GM21619 (cell line): ENCODE results near the gene THBS2.
"Not testable (repeated sequence)": the region's sequence is repeated elsewhere in the genome, so short reads cannot be mapped to it uniquely, and the experiment has no call there.

Experiments
- ATAC-seq: cut with Tn5 transposase; IDR thresholded peaks from one replicate; pipeline ENCODE4 v1.9.1; 2021; ENCODE audit not compliant: unreplicated experiment

THBS2 gene

DNA sequence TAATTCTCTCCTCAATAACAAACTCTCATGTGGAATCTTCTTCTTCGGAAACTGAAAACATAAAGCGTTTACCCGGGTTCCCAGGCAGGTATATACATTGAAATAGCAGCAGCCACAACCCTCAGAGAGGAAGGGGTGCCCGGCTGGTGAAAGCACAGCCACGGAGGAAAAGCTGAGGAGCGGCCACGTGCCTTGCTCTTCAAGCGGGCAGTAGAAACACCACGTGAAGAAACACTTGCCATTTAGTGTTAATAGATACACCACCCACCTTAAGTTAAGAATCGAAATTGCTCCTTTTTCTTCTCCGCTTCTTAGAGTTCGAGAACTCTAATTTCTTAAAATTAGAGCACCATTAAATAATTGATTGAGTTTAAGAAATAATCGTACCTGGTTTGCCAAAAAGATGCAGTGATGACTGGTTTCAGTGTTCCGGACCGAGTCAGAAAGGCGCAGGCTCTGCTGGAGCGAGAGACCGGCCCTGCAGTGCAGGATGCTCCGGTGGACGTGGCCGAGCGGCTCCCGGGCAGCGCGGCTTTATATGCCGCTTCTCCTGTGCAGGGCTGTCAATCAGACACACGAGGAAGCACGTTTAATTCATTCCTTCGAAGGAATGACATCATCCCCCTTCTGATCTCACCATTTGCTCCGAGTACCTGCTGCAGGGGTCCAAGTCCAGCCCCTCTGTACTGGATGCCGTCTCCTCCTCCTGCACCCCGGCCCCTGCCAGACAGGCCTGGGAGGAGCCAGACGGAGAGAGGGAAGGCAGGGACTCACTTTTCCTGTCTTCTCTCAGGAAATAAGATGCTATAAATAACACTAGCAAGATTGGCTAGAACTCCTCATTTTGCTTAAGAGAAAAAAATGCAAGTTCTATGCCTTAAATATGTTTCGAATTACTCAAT lies at the start of gene THBS2:
Gene THBS2 (minus strand): TSS at position 510 of the 902 bp plus-strand sequence. CDS start 3,062 bp downstream, outside the sequence.
- no peak for ATAC-seq

DNA sequence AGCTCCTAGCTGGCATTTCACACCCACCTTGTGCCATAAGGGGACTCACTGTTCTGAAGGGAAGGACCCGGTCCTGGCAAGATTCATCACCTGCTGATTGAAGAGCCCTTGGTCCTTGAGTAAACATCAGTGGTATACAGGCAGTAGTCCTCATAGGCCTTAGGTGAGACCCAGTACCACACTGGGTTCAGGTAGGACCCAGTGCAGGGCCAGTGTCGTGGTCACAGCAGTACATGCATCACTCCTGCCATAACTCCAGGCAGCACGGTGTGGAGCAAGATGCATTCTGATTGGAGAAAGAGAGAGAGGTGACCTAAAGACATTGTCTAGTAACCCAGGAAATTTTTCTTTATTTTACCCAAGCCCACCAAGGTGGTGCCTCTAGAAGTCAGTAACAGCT lies 49.1 kb upstream of the THBS2 start:
- no peak for ATAC-seq

DNA sequence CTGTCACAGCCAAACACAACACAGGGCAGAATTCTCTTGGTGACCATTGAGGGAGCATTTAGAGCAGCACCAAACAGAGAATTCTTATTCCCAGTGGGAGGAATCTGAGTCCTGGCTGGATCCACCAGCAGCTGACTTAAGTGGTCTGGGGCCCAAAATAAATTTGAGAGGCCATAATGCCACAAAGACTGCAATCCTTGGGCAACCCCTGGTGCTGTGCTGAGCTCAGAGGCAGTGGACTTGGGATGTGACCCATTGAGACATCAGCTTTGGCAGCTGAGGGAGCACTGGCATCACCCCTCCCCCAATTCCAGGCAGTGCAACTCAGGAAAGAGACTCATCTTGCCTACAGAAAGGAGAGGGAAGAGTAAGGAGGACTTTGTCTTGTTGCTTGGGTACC lies 48.6 kb upstream of the THBS2 start:
- no peak for ATAC-seq

DNA sequence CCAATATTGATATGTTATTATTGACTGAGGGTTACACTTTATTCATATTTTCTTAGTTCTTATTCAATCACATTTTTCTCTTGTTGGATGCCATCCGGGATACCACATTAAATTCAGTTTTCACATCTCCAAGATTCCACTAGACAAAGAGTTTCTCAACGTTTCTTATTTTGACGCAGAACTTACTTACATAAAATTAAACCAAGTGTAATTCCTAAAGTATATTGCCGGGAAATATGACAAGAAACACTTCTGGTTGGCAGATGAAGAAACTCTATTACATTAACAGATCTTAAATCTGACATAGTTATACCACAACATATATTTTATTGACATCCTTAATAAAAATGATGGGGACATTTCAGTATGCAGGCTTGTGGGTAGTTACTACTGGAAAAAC lies 47.3 kb upstream of the THBS2 start:
- no peak for ATAC-seq

DNA sequence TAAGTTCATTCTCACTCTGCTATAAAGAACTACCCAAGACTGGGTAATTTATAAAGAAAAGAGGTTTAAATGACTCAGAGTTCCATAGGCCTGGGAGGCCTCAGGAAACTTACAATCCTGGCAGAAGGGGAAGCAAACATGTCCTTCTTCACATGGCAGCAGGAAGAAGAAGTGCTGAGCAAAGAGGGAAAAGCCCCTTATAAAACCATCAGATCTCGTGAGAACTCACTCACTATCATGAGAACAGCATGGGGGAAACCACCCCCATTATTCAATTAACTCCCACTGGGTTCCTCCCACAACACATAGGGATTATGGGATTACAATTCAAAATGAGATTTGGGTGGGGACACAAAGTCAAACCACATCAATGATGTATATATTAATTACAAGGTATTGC lies 45.0 kb upstream of the THBS2 start:
- ATAC-seq = not testable (repeated sequence)

DNA sequence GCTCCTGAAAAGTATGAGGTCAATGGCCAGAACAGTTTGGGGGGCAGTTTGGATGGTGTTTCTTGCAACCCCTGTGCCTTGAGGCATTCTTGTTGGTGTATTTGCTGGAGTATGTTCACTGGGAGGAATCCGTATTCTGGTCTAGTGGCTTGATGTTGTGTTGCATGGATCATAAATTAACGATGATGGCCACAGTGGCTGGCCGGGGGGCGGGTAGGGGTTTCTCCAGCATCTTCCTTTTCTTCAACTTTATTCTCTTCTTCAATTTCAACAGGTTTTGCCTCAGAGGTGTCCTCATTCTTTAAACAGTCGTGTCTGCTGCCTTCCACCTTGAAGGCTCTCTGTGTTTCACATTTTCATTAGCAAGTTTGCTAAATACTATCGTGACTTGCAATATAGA lies 43.0 kb upstream of the THBS2 start:
- no peak for ATAC-seq

DNA sequence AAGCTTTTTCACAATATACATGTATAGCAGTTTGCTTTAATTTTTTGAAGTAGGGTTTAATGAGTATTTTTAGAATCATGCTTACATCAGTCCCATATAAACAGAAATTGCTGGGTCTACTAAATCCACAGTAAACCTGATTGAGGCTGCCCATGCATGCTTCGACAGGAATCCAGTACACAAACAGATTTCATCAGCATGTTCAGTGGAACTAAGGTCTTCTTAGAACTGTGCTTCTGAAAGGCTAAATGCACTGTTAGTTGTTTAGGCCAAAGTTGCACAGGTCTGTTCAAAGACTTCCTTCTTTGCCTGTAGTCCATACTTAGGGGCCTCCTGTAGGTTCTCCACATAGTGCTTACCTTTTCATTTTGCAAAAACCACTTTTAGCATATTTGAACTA lies 42.5 kb upstream of the THBS2 start:
- ATAC-seq = no peak

DNA sequence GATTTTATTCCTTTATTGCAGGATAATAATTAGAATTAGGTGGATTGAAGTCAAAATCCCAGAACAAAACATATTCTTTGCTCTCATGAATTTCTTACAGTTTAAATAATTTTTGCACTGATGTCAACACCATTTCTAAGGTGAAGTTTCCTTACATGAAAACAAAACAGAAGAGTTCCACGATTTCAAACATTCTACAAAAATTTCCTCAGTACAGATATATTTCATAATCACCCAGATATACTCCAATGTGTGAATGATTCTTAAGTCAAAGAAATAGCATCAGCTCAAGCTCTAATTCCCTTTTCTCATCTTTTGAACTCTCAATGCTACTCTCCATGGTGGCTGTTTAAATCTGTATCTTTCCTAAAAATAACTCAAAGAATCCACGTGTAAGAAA lies 39.5 kb upstream of the THBS2 start:
- no peak for ATAC-seq

DNA sequence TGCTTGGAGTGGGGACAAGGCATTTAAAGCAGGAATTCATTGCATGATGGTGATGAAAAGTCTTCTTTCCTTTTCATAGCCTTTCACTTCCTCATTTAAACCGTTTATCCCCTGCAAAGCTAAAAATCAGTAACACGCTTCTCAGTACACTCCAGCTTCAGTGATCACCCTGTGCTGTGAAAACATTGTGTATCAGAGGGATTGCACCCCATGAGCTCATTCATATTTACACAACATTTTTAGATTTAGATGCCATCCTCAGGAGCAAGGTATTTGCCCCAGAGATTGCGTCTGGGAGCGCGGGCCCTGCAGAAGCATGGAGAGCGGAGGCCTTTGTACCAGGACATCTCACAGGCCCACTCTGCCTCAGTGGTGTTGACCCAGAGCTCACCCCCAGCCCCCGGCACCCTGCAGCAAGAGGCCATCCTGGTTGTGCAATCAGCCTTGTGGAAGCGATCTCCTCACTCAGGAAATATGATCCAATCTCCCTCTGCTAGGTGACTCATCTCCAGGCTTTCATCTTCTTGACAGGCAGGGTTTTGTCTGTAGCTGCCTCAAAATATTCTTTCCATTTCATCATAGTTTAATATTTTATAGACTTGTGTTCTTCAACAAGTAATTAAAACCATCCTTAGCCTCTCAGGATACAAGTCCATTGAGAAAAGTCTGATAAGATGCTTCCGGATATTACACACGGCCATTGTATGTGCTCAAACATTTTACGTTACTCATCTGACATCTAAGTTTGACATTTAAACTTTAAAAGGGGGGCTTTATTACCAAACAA lies 38.9 kb upstream of the THBS2 start:
- no peak for ATAC-seq

DNA sequence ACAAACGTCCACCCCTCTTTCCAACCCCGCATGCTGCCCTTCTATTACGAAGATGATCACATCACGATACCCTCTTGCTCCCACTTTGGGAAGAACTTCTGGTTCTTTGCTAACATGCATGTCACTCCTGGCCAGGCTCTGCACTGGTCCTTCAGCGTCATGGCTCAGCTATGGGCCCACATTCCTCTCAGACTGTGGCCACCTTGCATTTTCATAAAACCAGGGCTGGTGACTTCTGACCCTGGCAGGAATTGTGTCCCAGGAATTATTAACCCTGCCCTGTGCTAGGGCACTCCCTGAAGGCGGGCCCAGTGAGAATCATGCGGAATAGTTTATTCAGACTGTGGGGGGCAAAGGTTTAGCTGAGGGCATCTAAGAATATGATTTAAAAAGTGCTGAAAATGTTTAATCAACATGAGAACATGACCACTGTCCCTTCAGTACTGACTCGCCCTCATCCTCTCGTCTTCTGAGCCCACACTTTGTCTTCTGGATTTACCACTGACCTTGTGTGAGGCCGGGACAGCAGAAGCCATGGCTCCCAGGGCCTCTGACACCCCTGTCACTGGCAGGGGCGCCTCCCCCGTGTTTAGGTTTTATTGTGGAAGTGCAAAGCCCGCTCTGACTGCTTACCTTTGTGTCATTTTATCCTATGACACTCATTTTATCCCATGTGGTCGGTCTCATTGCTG lies 38.1 kb upstream of the THBS2 start:
- ATAC-seq = no peak

DNA sequence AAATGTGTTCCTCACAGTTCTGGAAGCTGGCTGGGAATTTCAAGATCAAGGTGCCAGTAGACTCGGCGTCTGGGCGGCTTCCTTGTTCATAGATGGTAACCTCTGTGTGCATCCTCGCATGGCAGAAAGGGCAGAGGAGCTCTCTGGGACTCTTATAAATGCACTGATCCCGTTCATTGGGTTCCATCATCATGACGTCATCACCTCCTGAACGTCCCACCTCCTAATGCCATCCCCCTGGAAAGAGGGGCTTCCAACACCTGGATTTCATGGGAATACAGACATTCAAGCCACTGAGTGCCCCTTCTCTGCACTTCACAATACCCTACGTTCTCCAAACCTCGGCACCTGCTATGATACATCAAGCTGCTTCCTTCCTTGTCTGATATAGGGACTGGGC lies 37.5 kb upstream of the THBS2 start:
- no peak for ATAC-seq

DNA sequence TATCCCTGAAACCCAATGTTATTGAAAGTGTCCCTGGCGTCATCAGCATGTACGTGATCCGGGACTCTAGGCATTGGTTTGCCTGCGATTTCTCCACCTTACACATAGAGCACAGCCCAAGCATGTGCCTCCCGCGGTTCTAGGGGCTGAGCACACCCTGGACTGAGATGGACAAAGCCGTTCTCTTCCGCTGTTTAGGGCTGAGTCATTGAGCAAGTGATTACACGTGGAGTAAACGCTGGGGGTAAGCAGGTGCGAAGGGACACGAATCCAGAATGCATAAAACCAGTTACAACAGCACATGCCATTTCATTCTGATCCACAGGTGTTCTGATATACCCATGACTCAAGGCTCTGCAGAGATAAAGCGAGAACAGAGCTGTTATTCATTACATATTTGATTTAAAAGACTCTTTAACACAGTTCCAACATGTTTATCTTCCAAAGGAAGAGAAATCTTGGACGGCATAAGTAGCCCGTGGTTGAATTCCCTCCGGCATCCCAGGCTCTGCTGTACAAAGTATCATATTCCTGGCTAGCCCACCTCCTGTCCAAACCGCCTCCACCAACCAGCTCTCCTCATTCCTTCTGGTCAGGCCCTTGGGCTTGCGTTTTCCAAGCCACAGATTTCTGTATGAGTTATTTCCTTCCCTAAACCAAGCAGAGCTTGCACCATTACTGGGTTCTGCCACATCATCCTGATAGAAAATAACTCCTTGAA lies 36.1 kb upstream of the THBS2 start:
- ATAC-seq = no peak

DNA sequence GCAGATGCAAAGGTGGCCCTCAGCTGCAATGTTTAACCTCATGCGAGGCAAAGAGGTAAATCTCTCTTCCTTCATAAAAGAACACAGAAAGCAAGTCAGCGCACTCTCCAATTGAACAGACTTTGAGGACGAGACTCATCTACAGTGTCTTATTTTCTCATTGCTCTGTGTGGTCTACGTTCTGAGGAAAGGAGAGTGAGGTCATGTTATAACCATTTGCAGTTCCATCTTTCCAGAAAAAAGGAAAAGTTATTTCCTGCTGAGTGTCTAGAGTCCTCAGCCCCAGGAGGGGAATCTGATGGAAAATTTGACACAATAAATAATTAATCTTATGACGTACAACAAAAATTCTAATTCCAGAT lies 35.6 kb upstream of the THBS2 start:
- ATAC-seq = no peak

DNA sequence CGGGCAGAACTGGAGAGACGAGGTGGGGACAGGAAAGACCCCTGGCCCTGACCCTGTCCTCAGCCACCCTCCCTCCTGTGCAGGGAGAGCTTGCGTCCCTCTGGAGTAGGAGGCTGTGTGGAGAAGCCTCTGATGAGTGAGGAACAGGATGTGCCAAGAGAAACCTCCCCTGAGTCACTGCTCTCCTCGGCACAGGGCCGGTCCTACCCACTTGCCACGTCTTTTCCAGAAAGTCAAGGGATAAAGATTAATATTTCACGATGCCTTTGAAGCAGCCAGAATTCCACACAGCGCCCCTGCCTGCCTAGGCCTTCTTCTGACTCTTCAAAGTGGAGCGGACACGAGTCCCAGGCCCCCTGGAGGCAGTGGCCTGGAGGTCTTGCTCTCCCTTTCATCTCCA lies 34.9 kb upstream of the THBS2 start:
- ATAC-seq = no peak

DNA sequence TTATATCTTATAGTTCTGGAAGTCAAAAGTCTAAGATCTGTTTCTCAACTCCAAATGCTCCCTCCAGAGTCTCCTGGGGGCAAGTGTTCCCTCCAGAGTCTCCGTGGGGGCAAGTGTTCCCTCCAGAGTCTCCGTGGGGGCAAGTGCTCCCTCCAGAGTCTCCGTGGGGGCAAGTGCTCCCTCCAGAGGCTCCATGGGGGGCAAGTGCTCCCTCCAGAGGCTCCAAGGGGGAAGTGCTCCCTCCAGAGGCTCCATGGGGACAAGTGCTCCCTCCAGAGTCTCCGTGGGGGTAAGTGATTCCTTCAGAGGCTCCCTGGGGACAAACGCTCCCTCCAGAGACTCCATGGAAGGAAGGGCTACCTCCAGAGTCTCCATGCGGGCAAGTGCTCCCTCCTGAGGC lies 34.0 kb upstream of the THBS2 start:
- no peak for ATAC-seq

DNA sequence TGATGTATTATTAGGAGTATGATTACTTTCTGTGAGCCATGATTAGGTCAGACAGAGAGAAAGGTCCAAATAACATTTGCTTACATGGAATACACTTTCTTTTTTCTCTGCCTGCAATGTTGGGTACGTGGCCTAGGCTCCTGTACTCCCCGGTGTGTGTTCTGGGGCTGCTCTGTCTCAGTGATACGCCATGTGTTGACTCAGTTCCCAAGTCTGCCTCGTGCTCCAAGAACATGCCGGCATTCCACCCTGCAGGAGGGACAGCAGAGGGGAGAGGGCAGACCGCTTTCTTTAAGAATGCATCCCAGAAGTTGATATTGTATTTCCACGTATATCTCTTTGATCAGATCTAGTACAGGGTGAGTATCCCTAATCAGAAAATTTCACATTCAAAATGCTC lies 33.3 kb upstream of the THBS2 start:
- ATAC-seq = no peak

DNA sequence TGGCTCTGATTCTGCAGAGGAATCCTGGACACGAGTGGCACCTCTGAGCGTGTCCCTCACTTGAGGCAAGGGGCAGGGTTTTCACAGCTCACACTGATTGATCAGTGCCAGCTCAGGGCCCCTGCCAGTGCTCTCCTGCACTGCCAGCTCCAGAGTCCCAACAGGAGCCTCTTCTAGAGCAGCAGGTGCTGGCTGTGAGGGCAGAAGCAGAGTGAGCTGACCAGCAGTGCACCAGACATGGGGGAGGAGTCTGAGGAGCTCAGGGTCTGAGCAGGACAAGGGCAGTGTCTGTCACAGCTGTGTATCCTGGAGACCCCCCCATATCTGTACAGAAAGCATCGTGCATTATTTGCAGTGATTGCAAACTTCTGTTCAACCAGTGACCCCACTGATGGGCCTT lies 31.5 kb upstream of the THBS2 start:
- no peak for ATAC-seq

DNA sequence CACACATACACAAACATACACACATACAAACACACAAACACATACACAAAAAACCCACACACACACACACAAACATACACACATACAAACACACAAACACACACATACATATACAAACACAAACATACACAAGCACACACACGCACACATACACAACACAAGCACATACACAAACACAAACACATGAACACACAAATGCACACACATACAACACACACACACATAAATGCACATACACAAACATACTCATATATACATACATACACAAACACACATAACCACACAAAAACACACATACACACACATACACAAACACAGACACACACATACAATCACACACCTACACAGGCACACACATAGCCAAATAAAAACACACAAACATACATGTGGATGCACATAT lies 30.3 kb upstream of the THBS2 start:
- ATAC-seq = no peak

DNA sequence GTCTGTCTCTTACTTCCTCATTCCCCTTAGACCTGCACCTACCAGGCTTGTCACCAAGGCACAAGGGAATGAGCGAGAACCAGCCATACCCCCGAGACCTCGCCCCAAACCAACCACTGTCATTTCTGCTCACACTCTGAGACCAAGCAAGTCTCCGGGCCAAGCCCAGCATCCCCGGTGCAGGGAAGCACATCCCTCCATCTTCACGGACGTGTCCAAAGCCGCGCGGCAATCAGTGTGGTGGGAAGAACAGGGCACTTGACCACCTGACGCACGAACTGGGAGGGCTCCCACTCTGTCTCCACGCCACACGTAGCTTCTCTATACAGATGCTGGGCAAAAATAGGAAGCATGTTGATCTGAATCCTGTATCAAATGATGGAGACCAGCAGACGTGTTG lies 28.4 kb upstream of the THBS2 start:
- ATAC-seq = no peak

DNA sequence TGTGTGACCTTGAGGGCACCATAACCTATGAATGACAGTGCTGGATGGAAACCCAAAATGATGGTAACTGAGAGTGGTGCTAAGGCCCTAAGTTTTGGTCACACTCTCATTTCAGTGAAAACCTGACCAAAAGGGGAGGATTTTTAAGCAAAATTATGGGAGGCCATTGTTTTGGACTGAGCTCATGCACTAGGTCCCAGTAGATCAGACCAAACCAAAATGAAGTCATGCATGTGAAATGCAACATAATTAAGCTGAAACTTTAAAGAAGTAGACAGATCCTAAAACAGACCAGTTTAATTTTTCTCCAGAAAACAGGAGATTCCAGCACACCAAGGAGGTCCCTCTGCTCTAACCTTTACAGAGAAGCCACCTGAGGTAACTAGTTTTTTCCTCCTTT lies 24.0 kb upstream of the THBS2 start:
- no peak for ATAC-seq

DNA sequence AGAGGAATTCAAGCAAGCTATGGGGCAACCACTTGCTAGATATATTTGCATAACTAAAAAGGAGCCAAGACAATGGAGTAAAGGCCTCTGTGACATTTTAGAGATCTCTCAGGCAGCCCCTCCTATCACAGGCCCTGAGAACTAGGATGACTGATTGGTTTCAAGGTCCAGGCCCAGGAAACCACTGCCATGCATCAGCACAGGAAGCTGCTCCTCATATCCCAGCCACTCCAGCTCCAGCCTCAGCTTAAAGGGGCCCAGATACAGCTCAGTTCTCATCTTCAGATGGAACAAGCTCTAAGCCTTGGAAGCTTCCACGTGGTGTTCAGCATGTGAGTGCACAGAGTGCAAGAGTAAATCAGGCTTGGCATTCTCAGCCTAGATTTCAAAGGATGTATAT lies 21.1 kb upstream of the THBS2 start:
- ATAC-seq = no peak
